ENCODE results near the gene MB21D2.
"Not testable (repeated sequence)": the region's sequence is repeated elsewhere in the genome, so short reads cannot be mapped to it uniquely, and the experiment has no call there.

MB21D2 gene, protein sequence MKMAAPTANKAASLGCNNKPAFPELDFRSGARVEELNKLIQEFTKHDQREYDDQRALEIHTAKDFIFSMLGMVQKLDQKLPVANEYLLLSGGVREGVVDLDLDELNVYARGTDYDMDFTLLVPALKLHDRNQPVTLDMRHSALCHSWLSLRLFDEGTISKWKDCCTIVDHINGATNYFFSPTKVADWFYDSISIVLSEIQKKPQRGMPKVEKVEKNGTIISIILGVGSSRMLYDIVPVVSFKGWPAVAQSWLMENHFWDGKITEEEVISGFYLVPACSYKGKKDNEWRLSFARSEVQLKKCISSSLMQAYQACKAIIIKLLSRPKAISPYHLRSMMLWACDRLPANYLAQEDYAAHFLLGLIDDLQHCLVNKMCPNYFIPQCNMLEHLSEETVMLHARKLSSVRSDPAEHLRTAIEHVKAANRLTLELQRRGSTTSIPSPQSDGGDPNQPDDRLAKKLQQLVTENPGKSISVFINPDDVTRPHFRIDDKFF

DNA sequence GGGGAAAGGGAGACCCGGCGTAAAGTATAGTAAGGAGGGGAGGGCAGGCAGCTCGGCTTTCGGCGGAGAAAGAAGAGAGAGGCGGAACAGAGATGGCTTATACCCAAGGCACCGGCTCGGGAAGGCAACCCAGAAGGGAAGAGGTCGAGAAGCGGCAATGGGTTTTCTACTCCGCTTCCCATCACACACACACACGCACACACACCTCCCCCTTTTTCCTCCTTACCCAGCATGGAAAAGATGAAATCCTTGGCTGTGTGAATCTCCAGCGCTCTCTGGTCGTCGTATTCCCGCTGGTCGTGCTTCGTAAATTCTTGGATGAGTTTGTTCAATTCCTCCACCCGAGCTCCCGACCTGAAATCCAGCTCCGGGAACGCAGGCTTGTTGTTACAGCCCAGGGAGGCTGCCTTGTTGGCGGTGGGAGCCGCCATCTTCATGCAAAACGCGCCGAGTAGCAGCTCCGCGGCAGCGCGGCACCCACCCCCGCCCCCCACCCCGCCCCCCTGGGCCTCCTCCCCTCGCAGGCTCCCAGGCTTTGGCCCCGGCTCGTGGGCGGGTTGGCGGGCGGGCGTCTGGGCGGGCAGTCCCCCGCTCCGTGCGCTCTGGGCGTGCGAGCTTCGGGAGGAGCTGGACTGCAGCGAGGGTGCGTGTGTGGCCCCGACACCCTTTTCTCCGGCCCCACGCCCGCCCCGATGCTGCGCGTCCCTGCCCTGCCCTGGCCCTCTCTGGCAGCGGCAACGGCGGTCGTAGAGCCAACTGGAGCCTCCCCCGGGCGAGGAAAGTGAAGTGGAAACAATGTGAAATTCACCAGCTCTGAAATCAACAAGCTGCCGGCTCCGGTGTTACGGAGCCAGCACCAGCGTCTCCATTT, at the start of gene MB21D2:
MB21D2 (minus strand) TSS at position 453 of the 871 bp plus-strand sequence; CDS start at position 437, 16 bp downstream.
- peak; percentile 72 for DNase-seq

DNA sequence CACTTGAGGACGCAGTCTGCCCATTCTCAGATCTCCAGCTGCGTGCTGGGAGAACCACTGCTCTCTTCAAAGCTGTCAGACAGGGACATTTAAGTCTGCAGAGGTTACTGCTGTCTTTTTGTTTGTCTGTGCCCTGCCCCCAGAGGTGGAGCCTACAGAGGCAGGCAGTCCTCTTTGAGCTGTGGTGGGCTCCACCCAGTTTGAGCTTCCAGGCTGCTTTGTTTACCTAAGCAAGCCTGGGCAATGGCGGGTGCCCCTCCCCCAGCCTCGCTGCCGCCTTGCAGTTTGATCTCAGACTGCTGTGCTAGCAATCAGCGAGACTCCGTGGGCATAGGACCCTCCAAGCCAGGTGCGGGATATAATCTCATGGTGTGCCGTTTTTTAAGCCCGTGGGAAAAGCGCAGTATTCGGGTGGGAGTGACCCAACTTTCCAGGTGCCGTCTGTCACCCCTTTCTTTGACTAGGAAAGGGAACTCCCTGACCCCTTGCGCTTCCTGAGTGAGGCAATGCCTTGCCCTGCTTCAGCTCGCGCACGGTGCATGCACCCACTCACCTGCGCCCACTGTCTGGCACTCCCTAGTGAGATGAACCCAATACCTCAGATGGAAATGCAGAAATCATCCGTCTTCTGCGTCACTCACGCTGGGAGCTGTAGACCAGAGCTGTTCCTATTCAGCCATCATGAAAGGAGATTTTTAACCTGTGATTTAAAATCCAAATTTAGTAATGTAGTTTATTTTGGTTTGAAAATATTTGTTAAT, 47.5 kb upstream of the MB21D2 start:
- DNase-seq = not testable (repeated sequence)

DNA sequence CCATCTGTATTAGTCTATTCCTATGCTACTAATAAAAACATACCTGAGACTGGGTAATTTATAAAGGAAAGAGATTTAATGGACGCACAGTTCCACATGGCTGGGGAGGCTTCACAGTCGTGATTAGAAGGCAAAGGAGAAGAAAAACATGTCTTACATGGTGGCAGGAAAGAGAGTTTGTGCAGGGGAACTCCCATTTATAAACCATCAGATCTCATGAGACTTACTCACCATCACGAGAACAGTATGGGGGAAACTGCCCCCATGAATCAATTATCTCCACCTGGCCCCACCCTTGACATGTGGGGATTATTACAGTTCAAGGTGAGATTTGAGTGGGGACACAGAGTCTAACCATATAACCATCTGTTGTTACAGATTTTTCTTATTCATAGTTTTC, 42.1 kb upstream of the MB21D2 start:
- no peak for DNase-seq

DNA sequence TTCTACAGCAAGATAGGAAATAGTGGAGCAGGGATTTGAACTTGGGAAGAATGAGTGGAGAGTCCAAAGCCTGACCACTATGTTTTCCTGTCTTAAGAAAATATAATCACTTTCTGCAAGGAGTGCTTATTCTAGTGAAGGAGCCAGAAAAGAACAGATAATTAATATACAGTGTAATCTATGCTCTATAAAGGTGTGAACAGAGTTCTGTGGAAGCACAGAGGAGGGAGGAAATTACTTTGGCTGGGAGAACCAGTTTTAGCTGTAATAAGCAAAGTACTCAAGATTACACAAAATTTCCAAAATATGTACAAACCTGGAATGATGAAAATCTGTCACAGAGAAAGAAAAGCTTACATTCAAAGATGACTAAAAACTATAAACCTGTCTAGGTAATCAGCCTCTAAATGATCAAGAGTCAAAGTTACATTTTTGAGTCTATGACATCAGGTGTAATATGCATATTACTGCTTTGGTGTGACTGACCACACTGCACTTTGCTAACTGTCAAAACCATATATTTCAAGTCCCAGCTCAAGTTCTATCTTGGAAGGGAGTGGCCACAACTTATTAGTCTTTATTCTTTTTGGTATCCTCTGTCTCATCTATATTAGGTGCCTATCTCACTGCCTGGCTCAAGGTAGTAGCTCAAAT, 40.7 kb upstream of the MB21D2 start:
- no peak for DNase-seq

DNA sequence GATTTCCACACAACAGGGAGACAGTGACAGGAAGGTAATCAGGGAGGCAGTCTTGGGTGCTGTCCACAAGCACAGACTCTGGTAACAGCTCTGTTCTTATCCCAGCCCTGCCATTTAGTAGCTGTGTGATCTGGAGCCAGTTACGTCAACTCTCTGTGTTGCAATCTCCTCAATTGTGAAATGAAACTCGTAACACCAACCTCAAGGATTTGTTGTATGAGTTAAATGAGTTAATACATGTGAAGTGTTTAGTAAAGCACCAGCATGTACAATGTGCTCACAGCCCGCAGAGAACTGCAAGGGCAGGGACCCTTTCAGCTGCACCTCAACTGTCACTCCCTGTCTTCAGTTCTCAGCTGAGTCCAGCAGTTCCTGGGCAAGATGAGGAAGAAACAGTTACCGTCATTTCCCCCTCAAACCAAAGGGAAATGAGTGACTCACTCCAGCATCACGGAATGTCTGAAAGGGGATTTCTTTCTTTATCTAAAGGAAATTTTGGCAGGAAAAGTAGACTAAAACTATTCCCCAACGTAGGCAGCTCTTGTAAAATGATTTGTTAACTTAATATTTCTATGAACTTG, 39.9 kb upstream of the MB21D2 start:
- no peak for DNase-seq

DNA sequence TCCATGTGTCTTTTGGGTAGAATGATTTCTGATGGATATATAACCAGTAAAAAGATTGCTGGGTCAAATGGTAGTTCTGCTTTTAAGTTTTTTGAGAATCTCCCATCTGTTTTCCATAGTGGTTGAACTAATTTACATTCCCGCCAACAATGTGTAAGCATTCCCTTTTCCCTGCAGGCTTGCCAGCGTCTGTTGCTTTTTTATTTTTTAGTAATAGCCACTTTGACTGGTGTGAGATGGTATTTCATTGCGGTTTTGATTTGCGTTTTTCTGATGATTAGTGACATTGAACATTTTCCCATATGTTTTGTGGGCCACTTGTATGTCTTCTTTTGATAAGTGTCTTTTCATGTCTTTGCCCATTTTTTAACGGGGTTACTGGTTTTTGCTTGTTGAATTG, 36.3 kb upstream of the MB21D2 start:
- no peak for DNase-seq

DNA sequence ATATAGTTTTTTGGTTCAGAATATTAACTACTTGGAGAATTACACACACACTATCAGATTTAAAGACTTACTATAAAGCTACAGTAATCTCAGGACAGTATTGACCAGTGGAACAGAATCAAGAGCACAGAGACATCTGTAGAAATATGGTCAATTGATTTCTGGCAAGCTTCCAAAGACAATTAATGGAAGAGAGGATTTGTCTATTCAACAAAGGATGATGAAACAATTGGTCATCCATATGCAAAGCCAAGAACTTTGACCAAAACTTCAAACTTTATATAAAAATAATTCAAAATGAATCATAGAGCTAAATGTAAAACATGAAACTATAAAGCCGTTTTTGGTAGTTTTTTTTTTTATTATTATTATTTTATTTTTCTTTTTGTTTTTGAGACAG, 29.8 kb upstream of the MB21D2 start:
- no peak for DNase-seq

DNA sequence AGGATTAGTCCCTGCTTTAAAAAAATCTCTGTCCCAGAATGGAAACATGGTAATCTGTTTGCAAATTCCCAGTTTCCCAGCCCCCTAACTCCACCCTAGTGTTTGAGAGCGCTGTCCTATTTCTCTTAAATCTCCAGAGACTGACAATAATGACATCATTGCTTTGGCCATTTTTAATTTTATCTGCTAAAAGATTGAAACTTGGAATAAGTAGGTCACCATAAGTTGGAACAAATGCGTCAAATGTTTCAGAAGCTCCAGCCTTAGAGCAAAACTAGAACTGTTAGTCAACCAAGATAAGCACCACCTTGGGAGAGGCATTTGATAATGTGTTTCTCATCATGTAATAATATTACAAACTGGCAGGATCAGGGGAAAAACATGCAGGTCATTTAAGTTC, 25.7 kb upstream of the MB21D2 start:
- no peak for DNase-seq

DNA sequence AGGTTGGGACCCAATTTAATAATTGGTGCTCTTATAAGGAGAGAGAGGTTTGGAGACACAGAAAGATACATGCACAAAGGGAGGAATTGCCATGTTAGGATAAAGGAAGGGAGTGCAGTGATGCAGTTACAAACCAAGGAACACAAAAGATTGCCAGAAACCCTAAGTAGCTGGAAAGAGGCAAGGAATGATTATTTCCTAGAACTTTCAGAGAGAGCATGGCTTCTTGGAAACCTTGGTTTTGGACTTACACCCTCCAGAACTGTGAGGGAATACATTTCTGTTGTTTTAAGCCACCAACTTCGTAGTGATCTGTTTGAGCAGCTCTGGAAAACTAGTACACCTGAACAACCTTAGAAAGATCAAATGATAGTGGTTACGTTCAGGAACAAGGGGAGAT, 25.0 kb upstream of the MB21D2 start:
- no peak for DNase-seq

DNA sequence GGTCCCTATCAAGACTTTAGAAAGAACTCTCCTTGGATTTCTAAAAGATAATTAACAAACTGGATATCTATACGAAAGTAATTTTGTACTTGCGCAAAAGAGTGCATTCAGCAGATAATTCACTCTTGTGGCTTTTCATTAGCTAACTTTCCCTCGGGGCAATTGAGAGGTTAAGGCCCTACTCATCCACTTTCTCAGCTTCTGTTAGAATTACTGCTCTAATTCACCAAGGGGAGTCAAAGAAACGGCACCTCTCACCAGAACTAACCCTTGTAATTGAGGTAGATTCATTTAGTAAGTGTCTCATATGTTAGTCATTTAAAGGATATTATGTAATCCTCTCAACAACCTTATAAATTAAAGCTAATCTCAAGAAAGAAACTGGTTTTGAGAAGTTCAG, 22.5 kb upstream of the MB21D2 start:
- no peak for DNase-seq

DNA sequence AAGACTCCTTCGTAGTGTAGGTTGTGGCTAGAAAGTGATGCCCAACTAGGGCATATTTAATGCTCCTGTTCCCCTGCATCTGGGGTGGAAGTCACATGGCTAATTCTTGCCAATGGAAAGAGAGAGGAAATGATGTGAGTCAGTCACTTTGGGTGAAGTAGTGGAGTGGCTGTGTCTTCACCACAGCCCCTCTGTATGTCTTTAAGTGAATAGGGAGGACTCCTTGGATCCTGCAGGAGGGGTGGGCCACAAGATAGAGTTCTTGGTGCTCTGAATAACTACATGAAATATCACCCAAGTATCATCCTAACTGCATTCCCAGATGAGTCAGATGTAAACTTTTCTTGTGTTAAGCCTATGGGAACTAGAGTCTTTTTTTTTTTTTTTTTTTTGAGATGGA, 17.8 kb upstream of the MB21D2 start:
- no peak for DNase-seq

DNA sequence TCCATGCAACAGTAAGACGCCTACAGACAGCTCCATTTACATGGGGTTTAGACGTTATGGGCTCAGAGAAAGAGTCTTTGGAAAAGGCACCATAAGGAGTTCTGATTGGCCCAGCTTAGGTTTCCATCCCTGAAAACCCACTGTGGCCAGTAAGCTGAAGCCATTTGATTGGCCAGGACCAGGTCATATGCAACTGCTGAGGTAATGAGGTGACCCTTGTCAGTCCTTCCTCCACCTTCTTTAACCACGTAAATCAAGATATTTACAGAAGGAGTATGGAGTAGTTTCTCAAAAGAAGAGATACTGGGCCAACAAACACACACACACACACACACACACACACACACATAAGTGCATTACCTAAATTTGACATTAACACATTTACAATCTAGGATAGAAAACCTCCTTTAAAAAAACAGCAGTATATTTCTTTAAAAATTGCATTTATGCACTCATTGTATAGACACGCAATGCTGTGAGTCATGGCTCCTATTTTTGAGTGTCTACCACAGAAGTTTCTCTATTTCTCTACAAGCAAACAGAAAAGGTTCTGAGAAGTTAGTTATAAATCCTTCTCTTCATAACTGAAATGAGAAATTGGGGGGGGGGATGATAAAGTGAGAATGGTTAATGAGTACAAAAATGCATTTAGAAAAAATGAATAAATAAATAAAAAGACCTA, 16.3 kb upstream of the MB21D2 start:
- DNase-seq = no peak

DNA sequence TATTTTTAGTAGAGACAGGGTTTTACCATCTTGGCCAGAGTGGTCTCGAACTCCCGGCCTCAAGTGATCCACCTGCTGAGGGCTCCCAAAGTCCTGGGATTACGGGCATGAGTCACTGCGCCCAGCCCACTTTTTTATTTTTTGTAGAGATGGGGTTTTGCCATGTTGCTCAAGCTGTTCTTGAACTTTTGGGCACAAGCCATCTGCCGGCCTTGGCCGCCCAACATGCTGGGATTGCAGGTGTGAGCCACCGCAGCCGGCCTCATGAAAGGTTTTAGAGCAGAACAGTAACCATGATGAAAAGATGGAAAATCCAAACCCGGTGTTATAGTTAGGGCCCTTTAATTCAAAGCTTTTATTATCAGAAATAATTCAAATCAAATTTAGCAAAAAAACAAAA, 15.6 kb upstream of the MB21D2 start:
- no peak for DNase-seq

DNA sequence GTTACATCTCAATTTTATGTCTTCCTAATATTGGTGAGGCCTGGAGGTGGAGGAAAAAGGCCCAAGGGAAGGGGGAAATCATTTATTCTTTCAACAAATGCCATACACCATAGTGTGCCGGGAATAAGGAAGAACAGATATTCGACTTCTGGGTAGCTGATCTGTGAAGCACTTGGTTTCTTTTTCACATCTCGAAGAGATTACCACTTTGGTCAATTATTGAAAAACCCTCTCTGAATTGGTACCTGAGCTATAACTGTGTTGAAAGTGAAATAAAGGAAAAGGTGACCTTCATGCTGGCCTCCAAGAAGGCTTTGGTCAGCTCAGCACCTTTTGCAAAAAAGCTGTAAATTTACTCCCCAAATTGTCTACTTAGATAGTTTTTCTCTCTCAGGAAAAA, 14.2 kb upstream of the MB21D2 start:
- DNase-seq = no peak

DNA sequence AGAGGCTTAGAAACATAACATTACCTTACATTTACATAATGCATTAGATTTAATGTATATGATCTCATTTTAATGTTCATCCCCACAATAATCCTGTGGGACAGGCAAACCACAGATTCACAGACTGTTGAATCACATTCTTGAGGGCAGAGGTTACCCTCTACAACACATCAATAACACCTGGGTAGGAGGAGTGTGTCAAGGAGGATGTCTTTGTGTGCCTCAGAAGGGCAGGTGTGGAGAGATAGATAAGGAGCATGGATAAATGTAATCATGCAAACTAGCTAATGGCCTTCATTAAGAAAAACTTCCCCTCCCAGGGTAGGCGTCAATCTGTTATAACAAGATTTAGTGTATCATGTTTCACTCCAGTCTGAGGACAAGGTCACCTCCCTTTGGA, 12.9 kb upstream of the MB21D2 start:
- DNase-seq = no peak

DNA sequence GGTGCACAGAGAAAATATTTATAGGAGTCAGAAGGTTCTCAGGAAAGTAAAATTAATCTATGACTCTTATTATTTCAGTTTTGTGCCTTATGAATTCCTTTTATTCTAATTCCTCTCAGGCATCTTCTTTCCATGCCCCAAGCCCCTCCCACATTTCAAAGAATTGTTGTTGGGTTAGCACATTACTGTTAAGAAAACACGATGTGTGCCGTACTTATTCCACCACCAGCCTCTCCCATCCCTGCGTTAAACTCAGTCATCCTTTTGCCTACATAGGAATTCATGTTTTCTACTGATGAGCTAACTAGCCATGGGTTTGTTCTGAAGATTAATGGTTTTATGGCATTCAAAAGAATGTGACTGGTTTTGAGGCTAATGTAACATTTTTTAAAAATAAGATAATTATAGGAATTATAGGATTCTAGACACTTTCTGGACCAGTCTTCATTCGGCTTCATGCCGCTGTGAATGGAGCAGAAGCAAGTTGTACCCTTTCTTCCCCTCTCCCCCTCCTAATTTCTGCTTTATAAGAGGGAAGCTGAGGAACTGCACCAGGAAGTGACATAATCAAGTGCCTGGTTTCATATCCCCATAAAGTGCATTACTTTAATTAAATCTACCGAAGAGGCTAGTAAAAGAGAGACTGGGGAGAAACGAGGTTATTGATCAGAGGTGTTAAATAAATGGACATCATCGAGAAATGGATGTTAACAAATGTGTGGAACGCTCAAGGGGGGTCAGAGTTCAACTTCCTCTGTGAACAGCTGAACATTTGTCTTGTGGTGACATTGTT, 12.3 kb upstream of the MB21D2 start:
- no peak for DNase-seq

DNA sequence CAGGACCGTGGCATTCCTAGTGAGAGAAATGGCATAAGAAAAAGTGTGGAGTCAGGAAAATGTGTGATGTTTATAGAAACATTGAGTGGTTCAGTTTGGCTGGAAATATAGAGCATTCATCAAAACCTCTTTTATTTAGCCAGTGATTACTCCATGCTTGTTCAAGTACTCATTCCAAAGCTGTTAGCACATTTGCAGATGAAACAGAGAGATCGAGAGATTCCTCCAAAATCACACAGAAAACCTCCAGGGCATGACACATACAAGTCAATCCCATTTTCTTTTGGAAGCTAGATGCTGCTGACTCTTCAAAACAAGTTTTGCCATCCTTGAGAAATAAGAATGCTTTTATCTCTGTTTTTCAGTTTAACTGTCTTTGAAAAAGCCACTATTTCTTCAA, 11.5 kb upstream of the MB21D2 start:
- no peak for DNase-seq

DNA sequence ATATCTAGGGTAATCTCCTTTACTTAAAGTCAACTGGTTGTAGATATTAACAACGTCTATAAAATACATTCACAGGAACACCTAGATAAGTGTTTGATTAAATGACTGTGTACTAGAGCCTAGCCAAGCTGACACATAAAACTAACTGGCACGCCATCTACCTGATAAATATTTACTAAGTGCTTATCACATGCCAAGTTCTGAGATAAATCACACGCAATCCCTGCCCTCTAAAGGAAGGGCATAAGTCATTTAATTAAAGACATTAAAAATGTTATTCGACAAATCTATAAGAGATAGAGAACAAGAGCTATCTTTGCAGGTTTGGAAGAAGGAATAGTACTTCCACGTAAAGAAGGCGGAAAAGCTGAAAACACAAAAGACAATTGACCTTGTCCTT, 11.1 kb upstream of the MB21D2 start:
- no peak for DNase-seq

DNA sequence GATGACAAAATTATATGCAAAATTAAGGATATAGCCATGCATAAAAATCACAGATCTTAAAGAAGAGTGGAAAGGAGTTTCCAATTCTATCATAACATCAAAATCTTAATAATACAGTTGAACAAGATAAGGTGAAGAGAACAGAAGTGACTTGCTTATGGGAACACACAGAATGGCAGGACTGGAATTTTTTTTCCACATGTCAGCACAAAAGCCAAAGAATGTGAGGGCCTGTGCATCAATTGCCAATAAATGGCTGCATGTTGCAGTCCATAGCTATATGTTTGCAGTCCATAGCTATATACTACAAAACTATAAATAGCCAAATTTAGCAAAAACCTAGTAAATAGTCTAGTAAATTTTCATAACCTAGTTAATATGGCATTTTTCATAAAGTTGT, 10.4 kb upstream of the MB21D2 start:
- no peak for DNase-seq

DNA sequence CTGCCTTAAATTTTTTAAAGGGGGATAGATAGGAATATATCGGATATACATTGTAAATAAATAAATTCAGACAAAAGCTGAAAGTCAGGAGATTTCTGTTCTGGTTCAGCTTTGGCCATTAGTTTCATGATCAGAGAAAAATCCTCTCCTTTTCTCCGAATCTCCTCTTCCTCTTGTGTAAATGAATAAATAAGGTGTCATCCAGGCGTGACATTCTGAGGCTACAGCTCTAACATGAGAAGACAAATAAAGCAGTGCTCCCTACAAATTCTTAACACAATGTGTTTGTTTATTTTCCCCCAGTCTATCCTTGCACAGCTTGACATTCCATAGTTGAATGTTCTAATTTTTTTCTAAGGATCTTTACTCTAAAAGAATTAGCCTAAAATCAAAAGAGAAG, 9.4 kb upstream of the MB21D2 start:
- no peak for DNase-seq

DNA sequence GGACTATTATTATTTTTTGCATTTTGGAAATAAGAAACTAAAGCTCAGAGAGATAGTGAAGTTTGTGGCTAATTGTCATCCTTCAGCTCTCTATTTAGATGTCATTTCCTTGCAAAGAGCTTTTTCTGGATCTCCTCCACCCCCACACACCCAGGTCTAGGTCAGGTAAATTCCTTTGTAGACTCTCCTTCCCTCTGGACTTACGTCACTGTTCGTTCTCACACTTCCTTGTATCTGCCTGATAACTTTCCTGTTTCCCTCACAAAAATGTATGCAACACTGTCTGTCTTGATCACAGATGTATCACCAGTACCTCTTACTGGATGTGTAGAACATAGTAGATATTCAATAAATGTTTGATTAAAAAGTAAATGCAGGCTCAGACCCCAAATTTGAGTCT, 6.1 kb upstream of the MB21D2 start:
- DNase-seq = no peak

Data from NCI-H1092 (cell line).